ENCODE data around the gene GAS7. TPM values are rescaled to one million over a fixed set of nuclear protein-coding genes. Genes with fewer than 3 reads are reported as not detected.

GAS7 gene
- total and polyA plus RNA-seq, 2 of the 13 experiments (the other 11 are each of a cell fraction or from before 2014, with no cell fraction given) = 1.0 to 5.2 TPM

- TF ChIP-seq RERE (CRISPR knock-in tag; IDR thresholded peaks at IDR 0.05; ENCODE audit: low read depth) (no peak), ZNF253 (CRISPR knock-in tag; IDR thresholded peaks at IDR 0.05; ENCODE audit: borderline replicate concordance) (no peak), NCOA5 (CRISPR knock-in tag; IDR thresholded peaks at IDR 0.05) (no peak), ZNF362 (CRISPR knock-in tag; IDR thresholded peaks at IDR 0.05; ENCODE audit: borderline replicate concordance) (no peak), CBFB (CRISPR knock-in tag; IDR thresholded peaks at IDR 0.05) (no peak), ZNF432 (CRISPR knock-in tag; IDR thresholded peaks at IDR 0.05; ENCODE audit: borderline replicate concordance) (no peak), HOXA3 (CRISPR knock-in tag; IDR thresholded peaks at IDR 0.05) (no peak), ZNF775 (CRISPR knock-in tag; IDR thresholded peaks at IDR 0.05; ENCODE audit: borderline replicate concordance) (no peak), CCDC6 (CRISPR knock-in tag; IDR thresholded peaks at IDR 0.05) (no peak), USF2 (IDR thresholded peaks at IDR 0.05; ENCODE audit: low read depth, low read length) (no peak), USF2 (CRISPR knock-in tag; IDR thresholded peaks at IDR 0.05; ENCODE audit: borderline replicate concordance) (no peak), CHCHD3 (CRISPR knock-in tag; IDR thresholded peaks at IDR 0.05) (no peak), ARNT2 (CRISPR knock-in tag; IDR thresholded peaks at IDR 0.05; ENCODE audit: low read depth) (no peak), TBX3 (IDR thresholded peaks at IDR 0.05; ENCODE audit: borderline replicate concordance) (no peak), CENPBD1 (CRISPR knock-in tag; IDR thresholded peaks at IDR 0.05; ENCODE audit: borderline replicate concordance, low read depth) (no peak)
Observed at GRCh38 chr17:10149573-10150399, 48.6 kb downstream of the GAS7 start (continued).
